Mesothelial cell of epicardium (in vitro differentiated cells): Measurements from ENCODE around the gene KRTAP12-4. TPM values are rescaled to one million over a fixed set of nuclear protein-coding genes. Genes with fewer than 3 reads are reported as not detected.
"Not testable (repeated sequence)": the region's sequence is repeated elsewhere in the genome, so short reads cannot be mapped to it uniquely, and the experiment has no call there.

Experiments
- DNase-seq, 2 experiments: peaks; one replicate each; pipeline ENCODE4 v3.0.0; 2021; ENCODE audit warnings: low spot score in 2 of 2; ENCODE audit not compliant: unreplicated experiment in 2 of 2
- H3K27ac Mint-ChIP-seq: 2 replicates; pipeline ENCODE4 v1.8.0; 2021; ENCODE audit warnings: mixed read lengths
- H3K27me3 Mint-ChIP-seq: 2 replicates; pipeline ENCODE4 v1.8.0; 2021; ENCODE audit warnings: low read depth, mixed read lengths
- H3K36me3 Mint-ChIP-seq: 2 replicates; pipeline ENCODE4 v1.8.0; 2021; ENCODE audit warnings: mixed read lengths
- H3K4me1 Mint-ChIP-seq: 2 replicates; pipeline ENCODE4 v1.8.0; 2021; ENCODE audit warnings: mixed read lengths
- H3K4me3 Mint-ChIP-seq: 2 replicates; pipeline ENCODE4 v1.8.0; 2021; ENCODE audit warnings: mild to moderate bottlenecking, moderate library complexity, mixed read lengths
- H3K9me3 Mint-ChIP-seq: 2 replicates; pipeline ENCODE4 v1.8.0; 2021; ENCODE audit warnings: mixed read lengths
- total RNA-seq: library from RNA; stranded (reverse); gene quantifications from 3 replicates; pipeline ENCODE4 v1.2.1, GENCODE V29; 2021
- TF ChIP-seq, protein P1 (sequence below): fragments of 200-600 bp; sonication (generic); IDR thresholded peaks from one replicate; pipeline ENCODE4 v1.5.0; 2021; ENCODE audit warnings: antibody characterized with exemption; ENCODE audit not compliant: unreplicated experiment

The KRTAP12-4 gene
- total RNA-seq, 1 donor from 2014 or later = not detected

GRCh38 chr21:44613386-44614155, 40.9 kb downstream of the KRTAP12-4 start:
- no peak for DNase-seq
- H3K9me3 Mint-ChIP-seq = peaks cover 23% of the 10 kb centered on the region
- no peaks in the 10 kb centered on the region for H3K27me3 Mint-ChIP-seq
- H3K4me3 Mint-ChIP-seq = no peak overlapping the region
- TF ChIP-seq, protein P1, sequence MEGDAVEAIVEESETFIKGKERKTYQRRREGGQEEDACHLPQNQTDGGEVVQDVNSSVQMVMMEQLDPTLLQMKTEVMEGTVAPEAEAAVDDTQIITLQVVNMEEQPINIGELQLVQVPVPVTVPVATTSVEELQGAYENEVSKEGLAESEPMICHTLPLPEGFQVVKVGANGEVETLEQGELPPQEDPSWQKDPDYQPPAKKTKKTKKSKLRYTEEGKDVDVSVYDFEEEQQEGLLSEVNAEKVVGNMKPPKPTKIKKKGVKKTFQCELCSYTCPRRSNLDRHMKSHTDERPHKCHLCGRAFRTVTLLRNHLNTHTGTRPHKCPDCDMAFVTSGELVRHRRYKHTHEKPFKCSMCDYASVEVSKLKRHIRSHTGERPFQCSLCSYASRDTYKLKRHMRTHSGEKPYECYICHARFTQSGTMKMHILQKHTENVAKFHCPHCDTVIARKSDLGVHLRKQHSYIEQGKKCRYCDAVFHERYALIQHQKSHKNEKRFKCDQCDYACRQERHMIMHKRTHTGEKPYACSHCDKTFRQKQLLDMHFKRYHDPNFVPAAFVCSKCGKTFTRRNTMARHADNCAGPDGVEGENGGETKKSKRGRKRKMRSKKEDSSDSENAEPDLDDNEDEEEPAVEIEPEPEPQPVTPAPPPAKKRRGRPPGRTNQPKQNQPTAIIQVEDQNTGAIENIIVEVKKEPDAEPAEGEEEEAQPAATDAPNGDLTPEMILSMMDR = no peak
- no peaks in the 10 kb centered on the region for H3K36me3 Mint-ChIP-seq
- H3K4me1 Mint-ChIP-seq = no peaks in the 10 kb centered on the region
- H3K27ac Mint-ChIP-seq = no peak overlapping the region

DNA sequence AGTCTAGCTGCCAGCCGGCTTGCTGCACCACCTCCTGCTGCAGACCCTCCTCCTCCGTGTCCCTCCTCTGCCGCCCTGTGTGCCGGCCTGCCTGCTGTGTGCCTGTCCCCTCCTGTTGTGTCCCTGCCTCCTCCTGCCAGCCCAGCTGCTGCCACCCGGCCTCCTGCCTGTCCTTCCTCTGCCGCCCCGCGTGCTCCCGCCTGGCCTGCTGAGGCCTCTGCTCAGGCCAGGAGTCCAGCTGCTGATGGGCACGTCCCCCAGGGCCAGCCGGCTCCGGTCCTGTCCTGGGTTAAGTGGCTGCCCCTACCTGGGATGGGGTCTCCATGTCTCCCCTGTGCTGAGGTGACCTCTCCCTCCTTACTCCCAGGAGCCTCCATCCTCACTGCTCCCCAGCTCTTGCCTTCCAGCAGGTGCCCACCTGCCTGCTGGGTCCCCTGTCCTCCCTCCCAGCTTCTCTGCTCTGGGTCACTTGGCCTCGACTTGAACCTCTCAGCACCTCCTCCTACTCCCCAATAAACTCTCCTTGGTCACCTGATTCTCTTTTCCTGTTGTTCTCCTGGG, 41.7 kb downstream of the KRTAP12-4 start:
- Mint-ChIP-seq H3K9me3 (peaks cover 22% of the 10 kb centered on the region), H3K4me3 (no peak overlapping the region), H3K36me3 (no peaks in the 10 kb centered on the region), H3K4me1 (no peaks in the 10 kb centered on the region), H3K27me3 (no peaks in the 10 kb centered on the region), H3K27ac (no peak overlapping the region)
- TF ChIP-seq, protein P1 = no peak
- DNase-seq = no peak

DNA sequence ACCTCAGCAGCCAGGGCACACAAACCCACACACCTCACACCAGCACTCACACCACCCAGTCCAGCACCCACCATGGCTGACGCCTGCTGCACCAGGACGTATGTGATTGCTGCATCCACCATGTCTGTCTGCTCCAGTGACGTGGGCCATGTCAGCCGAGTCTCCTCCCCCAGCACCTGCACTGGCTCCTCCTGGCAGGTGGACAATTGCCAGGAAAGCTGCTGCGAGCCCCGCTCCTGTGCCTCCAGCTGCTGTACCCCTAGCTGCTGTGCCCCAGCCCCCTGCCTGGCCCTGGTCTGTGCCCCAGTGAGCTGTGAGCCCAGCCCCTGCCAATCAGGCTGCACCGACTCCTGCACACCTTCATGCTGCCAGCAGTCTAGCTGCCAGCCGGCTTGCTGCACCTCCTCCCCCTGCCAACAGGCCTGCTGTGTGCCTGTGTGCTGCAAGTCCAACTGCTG, 42.4 kb downstream of the KRTAP12-4 start, which contains the start of gene KRTAP10-8:
TSS of gene KRTAP10-8 (plus strand) at position 51 of the 458 bp plus-strand sequence. CDS start at position 73, 22 bp downstream.
- Mint-ChIP-seq H3K4me1 (no peaks in the 10 kb centered on the region), H3K27ac (no peak within 1 kb of the TSS), H3K36me3 (no peaks in the 10 kb centered on the region), H3K4me3 (no peak within 1 kb of the TSS), H3K9me3 (peaks cover 22% of the 10 kb centered on the region), H3K27me3 (peaks cover 2% of the 10 kb centered on the region)
- DNase-seq = no peak
- TF ChIP-seq, protein P1 = no peak

GRCh38 chr21:44611551-44611950, 42.9 kb downstream of the KRTAP12-4 start:
- Mint-ChIP-seq H3K27ac (no peak overlapping the region), H3K27me3 (peaks cover 2% of the 10 kb centered on the region), H3K4me1 (no peaks in the 10 kb centered on the region), H3K4me3 (no peak overlapping the region), H3K36me3 (no peaks in the 10 kb centered on the region), H3K9me3 (peaks cover 23% of the 10 kb centered on the region)
- DNase-seq = no peak
- TF ChIP-seq, protein P1 = no peak

- not testable (repeated sequence) for DNase-seq
Observed at GRCh38 chr21:44610157-44610843, 44.2 kb downstream of the KRTAP12-4 start.

DNA sequence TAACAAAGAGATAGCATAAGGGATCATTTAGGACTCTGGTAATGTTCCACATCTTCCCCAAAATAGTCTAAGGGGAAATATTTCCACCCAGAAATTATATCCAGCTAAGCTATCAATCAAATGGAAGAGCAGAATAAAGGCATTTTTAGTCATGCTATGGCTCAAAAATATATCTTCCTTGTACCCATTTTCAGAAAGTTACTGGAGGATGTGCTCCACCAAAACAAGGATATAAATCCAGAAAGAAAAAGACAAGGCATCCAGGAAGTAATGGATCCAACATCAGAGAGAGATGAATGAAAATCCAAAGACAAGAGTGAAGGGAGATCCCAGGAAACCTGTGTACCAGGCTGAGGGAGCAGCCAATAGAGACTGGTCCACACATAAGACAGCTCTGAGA, 45.3 kb downstream of the KRTAP12-4 start:
- H3K9me3 Mint-ChIP-seq = peaks cover 40% of the 10 kb centered on the region
- H3K4me1 Mint-ChIP-seq = no peaks in the 10 kb centered on the region
- TF ChIP-seq, protein P1 = no peak
- no peak overlapping the region for H3K4me3 Mint-ChIP-seq
- DNase-seq = no peak
- peaks cover 13% of the 10 kb centered on the region for H3K27me3 Mint-ChIP-seq
- H3K27ac Mint-ChIP-seq = no peak overlapping the region
- H3K36me3 Mint-ChIP-seq = no peaks in the 10 kb centered on the region

More at GRCh38 chr21:44610157-44610843, 44.2 kb downstream of the KRTAP12-4 start:
- H3K27ac Mint-ChIP-seq, H3K36me3 Mint-ChIP-seq, H3K27me3 Mint-ChIP-seq, H3K4me1 Mint-ChIP-seq, H3K4me3 Mint-ChIP-seq: not testable (repeated sequence)
- peaks cover 31% of the 10 kb centered on the region for H3K9me3 Mint-ChIP-seq
